Osteocyte (in vitro differentiated cells): ENCODE results near the gene CCBE1. TPM values are rescaled to one million over a fixed set of nuclear protein-coding genes. Genes with fewer than 3 reads are reported as not detected.
A peak's percentile ranks its signal among the peaks of the same experiment; 100 is the strongest.

ENCODE experiments used
- DNase-seq: peaks from one replicate; pipeline ENCODE4 v3.0.0; 2021; ENCODE audit warnings: mixed read lengths; ENCODE audit not compliant: unreplicated experiment; ENCODE audit errors: extremely low spot score
- H3K27ac Mint-ChIP-seq: one replicate; pipeline ENCODE4 v1.8.0; 2021; ENCODE audit warnings: mild to moderate bottlenecking, mixed read lengths; ENCODE audit not compliant: unreplicated experiment
- H3K27me3 Mint-ChIP-seq: one replicate; pipeline ENCODE4 v1.8.0; 2021; ENCODE audit warnings: mixed read lengths; ENCODE audit not compliant: unreplicated experiment
- H3K36me3 Mint-ChIP-seq: one replicate; pipeline ENCODE4 v1.8.0; 2021; ENCODE audit warnings: mixed read lengths; ENCODE audit not compliant: unreplicated experiment
- H3K4me1 Mint-ChIP-seq: one replicate; pipeline ENCODE4 v1.8.0; 2021; ENCODE audit warnings: mixed read lengths; ENCODE audit not compliant: unreplicated experiment
- H3K4me3 Mint-ChIP-seq: one replicate; pipeline ENCODE4 v1.8.0; 2021; ENCODE audit warnings: mild to moderate bottlenecking, moderate library complexity, mixed read lengths; ENCODE audit not compliant: unreplicated experiment
- H3K9me3 Mint-ChIP-seq: one replicate; pipeline ENCODE4 v1.8.0; 2021; ENCODE audit warnings: mixed read lengths; ENCODE audit not compliant: unreplicated experiment
- total RNA-seq: library from RNA; stranded (reverse); gene quantifications from 2 replicates; pipeline ENCODE4 v1.2.1, GENCODE V29; 2021
- TF ChIP-seq, protein P1 (sequence below): fragments of 200-600 bp; sonication (generic); IDR thresholded peaks from 2 replicates; pipeline ENCODE4 v1.5.0; 2021; ENCODE audit warnings: antibody characterized with exemption, mild to moderate bottlenecking, moderate library complexity

The CCBE1 gene
- total RNA-seq, 1 donor from 2014 or later, result 22.8 TPM

GRCh38 chr18:59633961-59634485 is 63.2 kb downstream of the CCBE1 start:
- no peaks in the 10 kb centered on the region for H3K9me3 Mint-ChIP-seq
- DNase-seq, result peak; percentile 63
- no peak overlapping the region for H3K4me3 Mint-ChIP-seq
- H3K27me3 Mint-ChIP-seq, result no peaks in the 10 kb centered on the region
- H3K27ac Mint-ChIP-seq, result peak overlapping the region; percentile 82
- TF ChIP-seq, protein P1, sequence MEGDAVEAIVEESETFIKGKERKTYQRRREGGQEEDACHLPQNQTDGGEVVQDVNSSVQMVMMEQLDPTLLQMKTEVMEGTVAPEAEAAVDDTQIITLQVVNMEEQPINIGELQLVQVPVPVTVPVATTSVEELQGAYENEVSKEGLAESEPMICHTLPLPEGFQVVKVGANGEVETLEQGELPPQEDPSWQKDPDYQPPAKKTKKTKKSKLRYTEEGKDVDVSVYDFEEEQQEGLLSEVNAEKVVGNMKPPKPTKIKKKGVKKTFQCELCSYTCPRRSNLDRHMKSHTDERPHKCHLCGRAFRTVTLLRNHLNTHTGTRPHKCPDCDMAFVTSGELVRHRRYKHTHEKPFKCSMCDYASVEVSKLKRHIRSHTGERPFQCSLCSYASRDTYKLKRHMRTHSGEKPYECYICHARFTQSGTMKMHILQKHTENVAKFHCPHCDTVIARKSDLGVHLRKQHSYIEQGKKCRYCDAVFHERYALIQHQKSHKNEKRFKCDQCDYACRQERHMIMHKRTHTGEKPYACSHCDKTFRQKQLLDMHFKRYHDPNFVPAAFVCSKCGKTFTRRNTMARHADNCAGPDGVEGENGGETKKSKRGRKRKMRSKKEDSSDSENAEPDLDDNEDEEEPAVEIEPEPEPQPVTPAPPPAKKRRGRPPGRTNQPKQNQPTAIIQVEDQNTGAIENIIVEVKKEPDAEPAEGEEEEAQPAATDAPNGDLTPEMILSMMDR, result no peak
- H3K4me1 Mint-ChIP-seq, result peaks cover 65% of the 10 kb centered on the region
- no peaks in the 10 kb centered on the region for H3K36me3 Mint-ChIP-seq

- DNase-seq, result peak; percentile 21
- Mint-ChIP-seq H3K9me3 (no peaks in the 10 kb centered on the region), H3K36me3 (peaks cover under 1% of the 10 kb centered on the region), H3K27ac (peak overlapping the region; percentile 68), H3K4me3 (no peak overlapping the region), H3K4me1 (peaks cover 64% of the 10 kb centered on the region), H3K27me3 (no peaks in the 10 kb centered on the region)
- TF ChIP-seq, protein P1, result no peak
These were observed 63.9 kb downstream of the CCBE1 start for GRCh38 chr18:59633317-59633716.

DNA sequence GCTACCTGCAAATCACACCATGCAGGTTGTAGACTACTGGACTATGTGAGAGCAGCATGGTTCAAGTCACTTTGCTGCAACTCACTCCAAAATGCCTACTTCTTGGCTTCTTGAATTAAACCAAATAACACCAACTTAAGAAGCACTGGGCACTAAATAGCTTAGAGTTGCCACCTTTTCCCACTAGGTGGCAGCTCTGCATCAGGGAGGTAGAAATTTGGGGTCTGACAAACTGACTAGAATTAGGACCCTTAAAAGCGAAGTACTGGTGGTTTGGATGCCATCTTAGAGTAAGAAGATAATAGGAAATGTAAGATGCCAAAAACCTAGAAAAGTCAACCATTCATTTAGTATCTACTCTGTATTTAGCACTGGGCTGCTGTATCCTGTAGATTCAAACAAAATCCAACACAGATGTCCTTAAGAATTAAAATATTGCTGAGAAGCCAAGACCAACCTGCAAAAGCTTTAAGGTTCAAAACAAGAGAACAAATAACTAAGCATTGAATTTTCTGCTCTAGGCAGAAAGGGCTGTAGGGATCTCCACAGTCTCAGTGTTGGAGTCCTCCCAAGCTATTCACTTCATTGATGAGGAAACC is 65.5 kb downstream of the CCBE1 start:
- H3K27me3 Mint-ChIP-seq, result no peaks in the 10 kb centered on the region
- H3K4me3 Mint-ChIP-seq, result no peak overlapping the region
- no peak for DNase-seq
- H3K27ac Mint-ChIP-seq, result peak overlapping the region; percentile 52
- H3K36me3 Mint-ChIP-seq, result peaks cover 2% of the 10 kb centered on the region
- peaks cover 58% of the 10 kb centered on the region for H3K4me1 Mint-ChIP-seq
- TF ChIP-seq, protein P1, result peak; percentile 87
- no peaks in the 10 kb centered on the region for H3K9me3 Mint-ChIP-seq

DNA sequence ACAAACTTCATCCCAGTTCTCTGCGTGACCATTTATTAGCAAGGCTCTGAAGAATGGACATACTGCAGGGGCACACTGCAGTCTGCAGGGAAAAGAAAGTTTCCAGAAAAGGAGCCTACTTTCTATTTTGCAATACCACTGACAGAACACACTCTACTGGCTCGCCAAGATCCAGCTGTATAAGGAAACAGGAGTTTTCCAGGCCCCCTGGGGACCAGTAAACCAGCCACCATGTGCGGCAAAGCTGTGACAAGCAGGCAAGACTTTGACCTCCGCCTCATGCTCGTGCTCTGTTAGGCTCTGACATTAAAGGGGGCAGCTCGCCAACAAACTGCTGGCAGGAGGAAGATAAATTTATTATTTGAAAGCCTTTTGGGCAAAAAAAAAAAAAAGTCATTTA is 67.3 kb downstream of the CCBE1 start:
- TF ChIP-seq, protein P1, result no peak
- H3K27me3 Mint-ChIP-seq, result no peaks in the 10 kb centered on the region
- peaks cover 45% of the 10 kb centered on the region for H3K4me1 Mint-ChIP-seq
- H3K4me3 Mint-ChIP-seq, result no peak overlapping the region
- H3K27ac Mint-ChIP-seq, result no peak overlapping the region
- no peaks in the 10 kb centered on the region for H3K9me3 Mint-ChIP-seq
- no peak for DNase-seq
- peaks cover 2% of the 10 kb centered on the region for H3K36me3 Mint-ChIP-seq

GRCh38 chr18:59628995-59629394 is 68.2 kb downstream of the CCBE1 start:
- TF ChIP-seq, protein P1, result no peak
- no peaks in the 10 kb centered on the region for H3K9me3 Mint-ChIP-seq
- no peak for DNase-seq
- peaks cover 2% of the 10 kb centered on the region for H3K36me3 Mint-ChIP-seq
- no peak overlapping the region for H3K4me3 Mint-ChIP-seq
- no peak overlapping the region for H3K27ac Mint-ChIP-seq
- H3K4me1 Mint-ChIP-seq, result peaks cover 45% of the 10 kb centered on the region
- no peaks in the 10 kb centered on the region for H3K27me3 Mint-ChIP-seq
